ENCODE measurements around the gene PSMA7. TPM values are rescaled to one million over a fixed set of nuclear protein-coding genes. Genes with fewer than 3 reads are reported as not detected.
"Not testable (repeated sequence)": the region's sequence is repeated elsewhere in the genome, so short reads cannot be mapped to it uniquely, and the experiment has no call there.

PSMA7 gene
- total RNA-seq, 1 donor from 2014 or later = 209 TPM

DNA sequence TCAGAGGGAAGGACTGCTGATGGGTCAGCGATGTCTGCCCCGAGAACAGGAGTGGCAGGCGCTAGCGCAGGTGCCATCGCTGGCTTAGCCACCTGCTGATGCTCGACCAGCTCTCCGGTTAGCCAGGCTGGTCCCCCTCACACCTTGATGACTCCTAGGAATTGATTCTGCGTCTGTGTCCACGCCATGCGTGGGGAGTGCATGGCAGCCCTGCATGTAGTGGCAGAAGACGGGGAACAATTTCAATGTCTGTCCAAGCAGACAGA, 7.0 kb upstream of the PSMA7 start:
- no peaks in the 10 kb centered on the region for H3K9me3 ChIP-seq
- DNase-seq (no peak), ATAC-seq (no peak)
- TF ChIP-seq, protein P1, sequence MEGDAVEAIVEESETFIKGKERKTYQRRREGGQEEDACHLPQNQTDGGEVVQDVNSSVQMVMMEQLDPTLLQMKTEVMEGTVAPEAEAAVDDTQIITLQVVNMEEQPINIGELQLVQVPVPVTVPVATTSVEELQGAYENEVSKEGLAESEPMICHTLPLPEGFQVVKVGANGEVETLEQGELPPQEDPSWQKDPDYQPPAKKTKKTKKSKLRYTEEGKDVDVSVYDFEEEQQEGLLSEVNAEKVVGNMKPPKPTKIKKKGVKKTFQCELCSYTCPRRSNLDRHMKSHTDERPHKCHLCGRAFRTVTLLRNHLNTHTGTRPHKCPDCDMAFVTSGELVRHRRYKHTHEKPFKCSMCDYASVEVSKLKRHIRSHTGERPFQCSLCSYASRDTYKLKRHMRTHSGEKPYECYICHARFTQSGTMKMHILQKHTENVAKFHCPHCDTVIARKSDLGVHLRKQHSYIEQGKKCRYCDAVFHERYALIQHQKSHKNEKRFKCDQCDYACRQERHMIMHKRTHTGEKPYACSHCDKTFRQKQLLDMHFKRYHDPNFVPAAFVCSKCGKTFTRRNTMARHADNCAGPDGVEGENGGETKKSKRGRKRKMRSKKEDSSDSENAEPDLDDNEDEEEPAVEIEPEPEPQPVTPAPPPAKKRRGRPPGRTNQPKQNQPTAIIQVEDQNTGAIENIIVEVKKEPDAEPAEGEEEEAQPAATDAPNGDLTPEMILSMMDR (IDR thresholded peaks at IDR 0.05) = no peak
- no peak overlapping the region for H3K4me3 ChIP-seq
- intact Hi-C loops (cut with DNase I) = no loop called here
- H3K36me3 ChIP-seq = no peaks in the 10 kb centered on the region
- H3K27ac ChIP-seq = no peak overlapping the region
- H3K4me1 ChIP-seq = peaks cover 19% of the 10 kb centered on the region
- no peaks in the 10 kb centered on the region for H3K27me3 ChIP-seq

DNA sequence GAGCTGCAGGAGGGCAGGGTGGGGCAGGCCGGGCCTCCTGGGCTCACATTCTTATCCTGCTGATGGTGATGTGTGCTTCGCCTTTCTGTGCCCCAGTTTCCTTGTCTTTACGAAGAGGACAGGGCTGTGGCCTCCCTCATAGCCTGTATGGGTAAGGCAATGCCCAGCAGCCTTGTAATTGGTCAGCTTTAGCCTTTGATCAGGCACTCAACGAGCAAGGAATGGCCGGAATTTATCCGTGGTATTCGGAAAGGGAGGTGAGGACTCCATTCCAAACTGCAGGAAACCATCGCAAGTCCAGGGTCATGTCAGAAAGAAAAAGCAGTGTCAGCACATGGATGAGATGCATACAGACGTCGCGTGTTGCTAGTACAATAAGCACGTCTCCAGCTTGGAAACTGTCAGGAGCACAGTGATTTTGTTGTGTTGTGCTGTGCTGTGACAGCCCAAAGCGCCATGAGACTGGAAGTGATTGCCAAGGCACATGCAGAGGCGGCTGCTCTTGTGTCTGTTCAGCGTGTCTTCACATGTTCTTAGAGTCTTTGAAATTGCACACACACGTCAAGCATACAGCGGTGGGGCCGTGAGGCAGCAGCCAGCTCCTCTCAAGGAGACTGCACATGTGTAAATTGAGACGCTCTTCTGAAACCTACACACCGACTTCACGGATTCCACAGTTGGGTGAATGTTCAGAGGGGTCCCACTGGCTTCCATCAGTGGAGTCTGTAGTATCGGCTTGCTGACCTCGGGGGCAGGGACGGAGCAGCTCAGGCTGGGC, 6.5 kb upstream of the PSMA7 start:
- H3K4me1 ChIP-seq = peaks cover 25% of the 10 kb centered on the region
- intact Hi-C loops (cut with DNase I) = no loop called here
- ATAC-seq (peak; percentile 53), DNase-seq (no peak)
- H3K4me3 ChIP-seq = no peak overlapping the region
- no peaks in the 10 kb centered on the region for H3K9me3 ChIP-seq
- no peak overlapping the region for H3K27ac ChIP-seq
- no peaks in the 10 kb centered on the region for H3K27me3 ChIP-seq
- no peaks in the 10 kb centered on the region for H3K36me3 ChIP-seq
- TF ChIP-seq, protein P1 (IDR thresholded peaks at IDR 0.05) = no peak

DNA sequence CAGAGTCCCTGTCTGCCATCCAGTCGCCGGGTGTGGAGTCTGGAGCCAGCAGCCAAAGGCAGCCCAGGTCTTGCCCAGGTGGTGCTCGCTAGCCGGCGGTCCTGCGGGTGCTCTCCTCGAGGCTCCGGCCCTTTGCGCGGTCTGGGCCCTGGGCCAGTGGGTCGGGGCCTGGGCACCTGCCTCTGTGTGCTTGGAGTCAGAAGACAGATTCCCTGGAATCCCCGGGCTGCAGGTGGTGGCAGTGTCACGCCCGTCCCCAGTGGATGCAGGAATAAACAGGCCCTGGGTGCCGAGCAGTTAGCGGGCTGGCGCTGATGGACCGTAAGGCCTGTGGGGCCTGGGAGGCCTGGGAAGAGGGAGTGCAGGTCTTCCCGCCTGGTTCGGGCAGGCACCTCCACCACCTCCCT, 5.7 kb upstream of the PSMA7 start:
- no peak overlapping the region for H3K4me3 ChIP-seq
- no peaks in the 10 kb centered on the region for H3K36me3 ChIP-seq
- DNase-seq (no peak), ATAC-seq (no peak)
- H3K27me3 ChIP-seq = no peaks in the 10 kb centered on the region
- intact Hi-C loops (cut with DNase I) = no loop called here
- H3K27ac ChIP-seq = peak overlapping the region; percentile 55
- TF ChIP-seq, protein P1 (IDR thresholded peaks at IDR 0.05) = no peak
- H3K4me1 ChIP-seq = peaks cover 28% of the 10 kb centered on the region
- no peaks in the 10 kb centered on the region for H3K9me3 ChIP-seq

DNA sequence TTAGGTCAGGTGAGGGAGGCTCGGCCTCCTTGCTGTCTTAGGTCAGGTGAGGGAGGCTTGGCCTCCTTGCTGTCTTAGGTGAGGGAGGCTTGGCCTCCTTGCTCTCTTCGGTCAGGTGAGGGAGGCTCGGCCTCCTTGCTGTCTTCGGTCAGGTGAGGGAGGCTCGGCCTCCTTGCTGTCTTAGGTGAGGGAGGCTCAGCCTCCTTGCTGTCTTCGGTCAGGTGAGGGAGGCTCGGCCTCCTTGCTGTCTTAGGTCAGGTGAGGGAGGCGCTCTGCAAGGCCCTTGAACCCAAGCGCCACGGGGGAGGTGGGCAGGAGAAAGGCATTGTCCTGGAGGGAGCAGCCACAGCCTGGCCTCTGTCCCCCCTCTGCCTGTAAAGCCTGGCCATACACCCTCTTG, 5.2 kb upstream of the PSMA7 start:
- Histone ChIP-seq H3K27ac (peak overlapping the region; percentile 55), H3K4me1 (peaks cover 28% of the 10 kb centered on the region)
- ATAC-seq; intact Hi-C loops (cut with DNase I); H3K36me3 ChIP-seq; DNase-seq; H3K4me3 ChIP-seq; H3K9me3 ChIP-seq; H3K27me3 ChIP-seq: not testable (repeated sequence)

DNA sequence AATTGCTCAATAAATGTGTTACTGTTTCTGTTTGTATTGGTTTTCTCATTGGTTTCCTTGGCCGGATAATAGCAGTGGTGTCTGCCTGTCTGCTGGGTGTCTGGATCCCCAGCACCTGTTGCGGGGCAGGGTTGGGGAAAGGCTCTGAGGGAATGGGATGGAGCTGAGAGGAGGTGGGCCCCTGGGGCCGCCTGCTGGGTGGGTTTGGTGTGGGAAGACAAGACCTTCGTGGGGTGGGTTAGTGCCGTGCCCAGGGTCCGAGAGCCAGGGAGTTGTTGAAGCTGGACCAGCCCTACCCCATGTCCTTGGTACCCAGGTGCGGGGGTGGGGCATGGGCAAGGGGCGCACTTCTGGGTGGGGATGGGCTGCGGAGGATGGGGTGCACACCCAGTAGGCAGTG, 4.3 kb upstream of the PSMA7 start:
- ATAC-seq (no peak), DNase-seq (no peak)
- Histone ChIP-seq H3K4me1 (peaks cover 28% of the 10 kb centered on the region), H3K9me3 (no peaks in the 10 kb centered on the region), H3K36me3 (no peaks in the 10 kb centered on the region), H3K4me3 (no peak overlapping the region), H3K27me3 (no peaks in the 10 kb centered on the region), H3K27ac (no peak overlapping the region)
- TF ChIP-seq, protein P1 (IDR thresholded peaks at IDR 0.05) = no peak
- intact Hi-C loops (cut with DNase I) = no loop called here

DNA sequence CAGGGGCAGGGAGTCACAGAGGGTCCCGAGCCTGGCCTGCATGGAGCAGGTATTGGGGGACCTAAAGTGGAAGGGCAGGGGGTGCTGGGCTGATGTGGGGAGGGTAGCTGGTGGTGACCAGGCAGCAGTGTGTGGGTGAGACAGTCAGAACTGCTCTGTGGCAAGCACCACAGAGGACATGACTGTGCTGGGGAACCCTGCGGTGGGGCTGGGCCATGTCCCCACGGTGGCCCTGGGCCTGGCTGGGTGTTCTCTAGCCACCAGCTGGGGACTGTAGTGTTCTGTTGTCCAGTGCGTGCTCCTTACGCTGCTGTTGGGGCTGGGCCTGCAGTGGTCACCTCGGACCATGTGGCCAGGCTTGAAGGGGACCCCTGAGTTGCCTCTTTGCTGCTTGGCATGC, 3.9 kb upstream of the PSMA7 start:
- peaks cover 28% of the 10 kb centered on the region for H3K4me1 ChIP-seq
- no peak overlapping the region for H3K4me3 ChIP-seq
- no peak for ATAC-seq
- TF ChIP-seq, protein P1 (IDR thresholded peaks at IDR 0.05) = no peak
- H3K36me3 ChIP-seq = no peaks in the 10 kb centered on the region
- intact Hi-C loops (cut with DNase I) = no loop called here
- H3K27me3 ChIP-seq = no peaks in the 10 kb centered on the region
- H3K27ac ChIP-seq = no peak overlapping the region
- no peaks in the 10 kb centered on the region for H3K9me3 ChIP-seq
- DNase-seq = no peak

Measured in upper lobe of right lung (tissue), 1 donor.